Right atrium auricular region (tissue), 2 donors: ENCODE data around the gene CFAP221. TPM values are rescaled to one million over a fixed set of nuclear protein-coding genes. Genes with fewer than 3 reads are reported as not detected.

Experiments
- DNase-seq: peaks from one replicate; pipeline ENCODE4 v3.0.0-alpha.2; 2019; ENCODE audit warnings: low spot score
- H3K27ac ChIP-seq, 2 donors: fragments of 200-600 bp; sonication (generic); 1 replicate in 1 of 2; 2 replicates in 1 of 2; pipeline ENCODE4 v1.5.1; 2016 to 2019
- H3K27me3 ChIP-seq, 2 donors: fragments of 200-600 bp; sonication (generic); one replicate each; pipeline versions ENCODE4 v1.5.1 to v1.6.0; 2017 to 2019
- H3K36me3 ChIP-seq: fragments of 200-600 bp; sonication (generic); one replicate; pipeline ENCODE4 v1.5.1; 2016
- H3K4me1 ChIP-seq, 2 donors: fragments of 200-600 bp; sonication (generic); one replicate each; pipeline versions ENCODE4 v1.5.1 to v1.6.0; 2017 to 2019
- H3K4me3 ChIP-seq, 2 donors: fragments of 200-600 bp; sonication (generic); 1 replicate in 1 of 2; 2 replicates in 1 of 2; pipeline ENCODE4 v1.5.1; 2017 to 2019; ENCODE audit warnings: mild to moderate bottlenecking in 1 of 2, moderate library complexity in 1 of 2
- H3K9me3 ChIP-seq, 2 donors: fragments of 200-600 bp; sonication (generic); one replicate each; pipeline ENCODE4 v1.5.1; 2019
- total RNA-seq, 2 donors: library from RNA; depleted of rRNA; stranded (reverse); fragments of >200 nt; gene quantifications; one replicate each; pipeline ENCODE4 v1.1.0, GENCODE V29; 2016
- TF ChIP-seq, protein P1 (sequence below), 2 donors: fragments of 200-600 bp; sonication (generic); IDR thresholded peaks; one replicate each; pipeline ENCODE4 v1.5.1; 2019; ENCODE audit warnings: antibody characterized with exemption in 2 of 2

The CFAP221 gene
- total RNA-seq, 2 donors from 2014 or later: 0.44 to 1.1 TPM

DNA sequence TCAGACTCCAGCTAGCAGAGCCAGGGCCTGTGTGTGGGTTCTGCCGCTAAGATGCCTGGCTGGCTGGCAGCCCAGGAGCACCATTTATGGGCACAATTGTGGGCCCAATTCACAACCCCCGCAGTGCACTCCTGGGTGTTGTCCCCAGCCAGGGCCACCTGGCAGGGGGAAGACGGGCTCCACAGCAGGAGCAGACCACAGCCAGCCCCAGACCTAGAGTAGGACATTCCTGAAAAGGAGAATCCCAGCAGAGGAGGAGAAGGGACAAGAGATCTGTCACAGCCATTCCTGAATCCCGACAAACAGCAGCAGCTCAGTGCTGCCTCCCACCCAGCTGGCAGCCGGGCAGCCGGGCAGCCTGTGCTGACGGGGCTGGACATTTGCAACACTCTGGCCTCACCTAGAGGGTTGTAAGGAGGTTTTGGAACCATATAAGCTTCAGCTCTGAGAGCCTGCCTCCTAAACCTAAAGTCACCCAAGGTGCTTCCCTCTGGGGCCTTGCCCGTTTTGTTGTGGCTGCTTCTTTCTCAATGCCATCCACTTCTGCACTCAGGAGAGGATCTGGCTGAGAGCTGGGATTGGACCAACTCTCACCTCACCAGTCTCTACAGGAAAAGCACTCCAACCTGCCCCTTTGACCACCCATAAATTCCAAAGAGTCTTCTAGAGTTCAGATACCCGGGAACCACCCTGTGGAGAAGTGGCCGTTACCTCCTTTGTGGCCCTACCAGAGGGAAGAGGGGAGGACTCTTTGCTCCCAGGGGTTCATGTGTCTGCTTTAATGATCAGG is 130.7 kb downstream of the CFAP221 start:
- DNase-seq: no peak
- Histone ChIP-seq H3K36me3 (no peaks in the 10 kb centered on the region), H3K4me3 (no peak overlapping the region), H3K4me1 (peaks cover 0 to 4% of the 10 kb centered on the region in 2 donors), H3K9me3 (no peaks in the 10 kb centered on the region), H3K27ac (no peak overlapping the region), H3K27me3 (no peaks in the 10 kb centered on the region)
- TF ChIP-seq, protein P1, sequence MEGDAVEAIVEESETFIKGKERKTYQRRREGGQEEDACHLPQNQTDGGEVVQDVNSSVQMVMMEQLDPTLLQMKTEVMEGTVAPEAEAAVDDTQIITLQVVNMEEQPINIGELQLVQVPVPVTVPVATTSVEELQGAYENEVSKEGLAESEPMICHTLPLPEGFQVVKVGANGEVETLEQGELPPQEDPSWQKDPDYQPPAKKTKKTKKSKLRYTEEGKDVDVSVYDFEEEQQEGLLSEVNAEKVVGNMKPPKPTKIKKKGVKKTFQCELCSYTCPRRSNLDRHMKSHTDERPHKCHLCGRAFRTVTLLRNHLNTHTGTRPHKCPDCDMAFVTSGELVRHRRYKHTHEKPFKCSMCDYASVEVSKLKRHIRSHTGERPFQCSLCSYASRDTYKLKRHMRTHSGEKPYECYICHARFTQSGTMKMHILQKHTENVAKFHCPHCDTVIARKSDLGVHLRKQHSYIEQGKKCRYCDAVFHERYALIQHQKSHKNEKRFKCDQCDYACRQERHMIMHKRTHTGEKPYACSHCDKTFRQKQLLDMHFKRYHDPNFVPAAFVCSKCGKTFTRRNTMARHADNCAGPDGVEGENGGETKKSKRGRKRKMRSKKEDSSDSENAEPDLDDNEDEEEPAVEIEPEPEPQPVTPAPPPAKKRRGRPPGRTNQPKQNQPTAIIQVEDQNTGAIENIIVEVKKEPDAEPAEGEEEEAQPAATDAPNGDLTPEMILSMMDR (IDR thresholded peaks at IDR 0.05): peak in 1 of 2 donors; percentile 25

DNA sequence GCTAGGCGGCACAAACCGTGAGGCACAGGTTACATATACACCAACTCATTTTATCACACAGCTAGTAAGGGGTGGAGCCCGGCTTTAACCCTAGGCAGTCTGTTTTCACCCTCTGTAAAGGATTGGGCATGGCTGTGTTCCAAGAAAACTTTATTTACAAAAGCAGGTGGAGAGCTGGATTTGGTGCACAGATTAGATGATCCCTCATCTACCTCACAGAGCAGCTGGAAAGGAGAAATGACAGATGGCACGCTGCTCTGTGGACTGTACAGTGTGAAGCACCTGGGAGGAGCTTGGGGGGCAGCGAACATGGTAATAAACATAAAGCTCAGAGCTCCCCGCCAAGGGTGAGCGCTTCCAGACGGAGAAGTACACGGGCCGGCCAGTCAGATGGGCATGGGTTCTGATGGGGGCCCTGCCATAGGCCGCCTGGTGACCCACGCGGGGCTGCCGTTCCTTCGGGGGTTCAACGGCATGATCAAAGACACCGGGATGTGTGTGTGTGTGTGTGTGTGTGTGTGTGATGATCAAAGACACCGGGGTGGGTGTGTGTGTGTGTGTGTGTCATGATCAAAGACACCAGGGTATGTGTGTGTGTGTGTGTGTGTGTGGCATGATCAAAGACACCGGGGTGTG is 133.9 kb downstream of the CFAP221 start:
- TF ChIP-seq, protein P1 (IDR thresholded peaks at IDR 0.05): no peak
- H3K4me3 ChIP-seq: no peak overlapping the region

DNA sequence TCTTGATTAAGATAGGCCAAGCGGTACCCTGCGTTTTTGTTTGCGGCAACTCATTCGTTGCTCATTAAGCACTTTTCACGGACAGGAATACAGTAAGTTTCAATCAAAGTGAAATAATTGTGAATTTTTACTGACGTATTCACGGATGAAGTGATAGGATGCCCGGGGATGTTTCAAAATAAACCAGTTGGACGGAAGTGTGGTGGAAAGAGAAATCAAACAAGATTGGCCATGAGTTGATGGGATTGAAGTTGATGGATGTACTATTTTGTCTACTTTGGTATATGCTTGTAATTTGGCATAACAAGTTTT is 135.2 kb downstream of the CFAP221 start:
- no peak for DNase-seq
- TF ChIP-seq, protein P1 (IDR thresholded peaks at IDR 0.05): no peak
- Histone ChIP-seq H3K4me1 (peaks cover 0 to 9% of the 10 kb centered on the region in 2 donors), H3K36me3 (peaks cover 11% of the 10 kb centered on the region), H3K27me3 (no peaks in the 10 kb centered on the region), H3K9me3 (no peaks in the 10 kb centered on the region), H3K4me3 (peak overlapping the region; percentile 72 to 78), H3K27ac (peak overlapping the region; percentile 36 to 62)

More for the DNA sequence above, 133.9 kb downstream of the CFAP221 start:
- H3K27me3 ChIP-seq: no peaks in the 10 kb centered on the region
- H3K36me3 ChIP-seq: peaks cover 11% of the 10 kb centered on the region
- peaks cover 0 to 9% of the 10 kb centered on the region in 2 donors for H3K4me1 ChIP-seq
- H3K9me3 ChIP-seq: no peaks in the 10 kb centered on the region
- H3K27ac ChIP-seq: no peak overlapping the region
- no peak for DNase-seq

DNA sequence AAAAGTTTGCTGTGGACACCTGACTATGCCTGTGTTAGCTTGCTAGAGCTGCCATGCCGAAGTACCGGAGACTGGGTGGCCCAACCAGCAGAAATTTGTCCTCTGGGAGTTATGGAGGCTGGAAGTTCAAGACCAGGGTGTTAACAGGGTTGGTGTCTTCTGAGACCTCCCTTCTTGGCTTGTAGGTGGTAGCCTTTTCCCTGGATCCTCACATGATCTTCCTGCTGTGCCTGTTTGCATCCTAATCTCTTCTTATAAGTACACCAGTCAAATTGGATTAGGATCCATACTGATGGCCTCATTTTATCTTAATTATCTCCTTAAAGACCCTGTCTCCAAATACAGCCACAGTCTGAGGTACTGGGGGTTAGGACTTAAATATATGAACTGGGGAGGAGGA is 135.6 kb downstream of the CFAP221 start:
- TF ChIP-seq, protein P1 (IDR thresholded peaks at IDR 0.05): no peak
- DNase-seq: no peak
- Histone ChIP-seq H3K9me3 (no peaks in the 10 kb centered on the region), H3K4me3 (peak overlapping the region; percentile 72 to 78), H3K27me3 (no peaks in the 10 kb centered on the region), H3K4me1 (peaks cover 0 to 9% of the 10 kb centered on the region in 2 donors), H3K27ac (no peak overlapping the region), H3K36me3 (peaks cover 11% of the 10 kb centered on the region)

- Histone ChIP-seq H3K9me3 (no peaks in the 10 kb centered on the region), H3K27me3 (no peaks in the 10 kb centered on the region)
- TF ChIP-seq, protein P1 (IDR thresholded peaks at IDR 0.05): no peak
These were observed 136.4 kb downstream of the CFAP221 start for GRCh38 chr2:119680457-119681202.

More at GRCh38 chr2:119680457-119681202, 136.4 kb downstream of the CFAP221 start:
- no peak for DNase-seq
- H3K36me3 ChIP-seq: peaks cover 11% of the 10 kb centered on the region
- H3K4me3 ChIP-seq: no peak overlapping the region
- no peak overlapping the region for H3K27ac ChIP-seq
- H3K4me1 ChIP-seq: peaks cover 0 to 9% of the 10 kb centered on the region in 2 donors
